GM13976 (cell line): ENCODE measurements around the gene MTHFD2.
"Not testable (repeated sequence)": the region's sequence is repeated elsewhere in the genome, so short reads cannot be mapped to it uniquely, and the experiment has no call there.

Experiments
- DNase-seq: peaks from one replicate; pipeline ENCODE4 v3.0.0; 2012; ENCODE audit warnings: low spot score
- CTCF ChIP-seq: IDR thresholded peaks from 2 replicates; pipeline ENCODE4 v1.5.1; 2012; ENCODE audit warnings: borderline replicate concordance, mild to moderate bottlenecking; ENCODE audit not compliant: insufficient read depth; ENCODE audit errors: extremely low read depth, missing control alignments, control extremely low read depth
- in situ Hi-C: fragments of 300-500 bp; cut with MboI; formaldehyde crosslinking; loops from one replicate; pipeline ENCODE4 v1.12.0; 2022; ENCODE audit warnings: low sequenced_read_pairs, mixed read lengths, inconsistent platforms; ENCODE audit not compliant: unreplicated experiment

The MTHFD2 gene

DNA sequence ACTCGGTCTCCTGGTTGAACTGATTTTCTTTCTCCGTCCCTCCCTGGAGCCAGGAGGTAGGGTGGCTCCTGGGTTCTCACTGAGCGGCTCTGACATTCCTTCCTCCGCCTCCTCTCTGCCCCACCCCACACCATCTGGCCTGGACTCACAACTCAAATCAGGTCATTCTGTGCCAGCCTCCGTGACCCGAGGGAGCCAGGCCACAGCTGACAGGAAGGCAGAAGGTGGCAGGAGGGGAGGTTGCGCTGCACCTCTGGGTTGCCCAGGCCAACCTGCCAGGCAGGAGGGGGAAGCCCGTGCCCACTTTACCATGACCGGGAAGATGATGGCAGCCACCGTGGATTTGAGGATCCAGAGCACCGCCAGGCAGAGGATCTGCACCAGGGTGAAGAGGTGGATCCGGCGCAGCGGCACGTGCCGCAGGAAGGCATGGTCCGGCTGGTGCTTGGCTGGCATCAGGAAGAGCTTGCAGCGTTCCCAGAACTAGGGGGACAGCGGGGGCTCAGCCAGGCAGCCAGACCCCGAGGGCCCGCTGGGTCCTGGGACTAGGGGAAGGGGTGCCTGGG lies 28.3 kb downstream of the MTHFD2 start:
- TF ChIP-seq CTCF: no peak
- DNase-seq: no peak
- in situ Hi-C loops: no loop called here

- no peak for DNase-seq
- in situ Hi-C loops: no loop called here
- no peak for TF ChIP-seq CTCF
Observed at GRCh38 chr2:74227646-74228045, 29.2 kb downstream of the MTHFD2 start.

DNA sequence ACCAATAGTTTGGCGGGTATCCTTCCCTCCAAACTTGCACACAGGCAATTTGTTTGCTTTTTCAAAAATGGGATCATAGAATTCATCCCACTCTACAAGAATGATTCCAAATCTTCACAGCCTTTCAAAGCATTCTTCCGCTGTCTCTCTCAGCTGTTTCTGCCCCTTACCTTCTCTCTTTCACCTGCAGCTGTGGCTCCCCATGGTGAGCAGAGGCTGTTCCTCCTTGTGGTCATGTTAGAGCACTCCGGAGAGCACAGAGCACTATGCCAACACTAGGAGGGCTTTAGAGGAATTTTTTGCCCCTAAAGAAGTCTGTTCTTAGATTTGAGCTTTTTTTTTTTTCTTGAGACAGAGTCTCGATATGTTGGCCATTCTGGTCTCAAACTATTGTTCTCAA lies 30.4 kb downstream of the MTHFD2 start:
- no peak for TF ChIP-seq CTCF
- in situ Hi-C loops: no loop called here
- DNase-seq: no peak

DNA sequence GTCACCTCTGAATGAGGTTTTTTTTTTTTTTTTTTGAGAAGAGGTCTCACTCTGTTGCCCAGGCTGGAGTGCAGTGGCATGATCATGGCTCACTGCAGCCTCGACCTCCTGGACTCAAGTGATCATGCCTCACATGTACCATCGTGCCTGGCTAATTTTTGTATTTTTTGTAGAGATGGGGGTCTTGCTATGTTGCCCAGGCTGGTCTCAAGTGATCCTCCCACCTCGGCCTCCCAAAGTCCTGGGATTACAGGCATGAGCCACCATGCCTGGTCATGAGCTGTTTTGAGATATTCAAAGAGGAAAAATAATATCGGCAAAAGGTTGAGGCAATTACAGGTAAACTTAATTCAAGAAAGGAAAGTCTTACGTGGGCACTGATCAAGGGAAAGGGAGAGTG lies 31.4 kb downstream of the MTHFD2 start:
- in situ Hi-C loops, DNase-seq: not testable (repeated sequence)

DNA sequence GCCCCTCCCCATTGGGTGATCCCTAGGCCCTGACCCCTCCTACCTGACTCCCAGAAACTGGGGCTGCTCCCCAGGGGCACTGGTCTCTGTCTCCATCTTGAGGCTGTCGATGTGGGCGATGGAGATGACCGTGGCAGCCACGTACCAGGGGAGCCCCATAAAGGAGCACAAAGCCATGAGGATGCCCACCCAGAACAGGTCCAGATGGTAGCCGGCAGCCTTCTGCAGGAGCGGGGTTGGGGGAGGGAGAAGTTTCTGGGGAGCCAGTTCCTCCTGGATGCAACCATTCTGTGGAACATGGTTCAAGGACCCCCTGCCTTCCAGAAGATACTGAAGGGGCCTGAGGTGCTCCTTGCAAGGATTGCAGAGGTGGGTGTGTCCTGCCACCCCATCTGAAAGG lies 34.0 kb downstream of the MTHFD2 start:
- TF ChIP-seq CTCF: peak; percentile 3
- DNase-seq: no peak
- in situ Hi-C loops: no loop called here

GRCh38 chr2:74233648-74234047 lies 35.2 kb downstream of the MTHFD2 start:
- no peak for TF ChIP-seq CTCF
- in situ Hi-C loops: no loop called here
- DNase-seq: no peak

- no peak for DNase-seq
- TF ChIP-seq CTCF: no peak
- in situ Hi-C loops: no loop called here
Observed at GRCh38 chr2:74235041-74235440, 36.6 kb downstream of the MTHFD2 start.
